Measurements from ENCODE around the gene TCL1A.

The TCL1A gene

GRCh38 chr14:95705518-95705917 lies 8.4 kb downstream of the TCL1A start:
- DNase-seq (ENCODE audit: low spot score) = no peak

- DNase-seq (ENCODE audit: low spot score) = no peak
Observed at GRCh38 chr14:95703805-95704204, 10.1 kb downstream of the TCL1A start.

- DNase-seq (ENCODE audit: low spot score) = no peak
Observed at GRCh38 chr14:95703341-95703740, 10.6 kb downstream of the TCL1A start.

- no peak for DNase-seq (ENCODE audit: low spot score)
Observed at GRCh38 chr14:95701846-95702221, 12.1 kb downstream of the TCL1A start.

GRCh38 chr14:95700221-95700976 lies 13.5 kb downstream of the TCL1A start:
- DNase-seq (ENCODE audit: low spot score) = no peak

- DNase-seq (ENCODE audit: low spot score) = no peak
Observed at GRCh38 chr14:95699412-95699811, 14.5 kb downstream of the TCL1A start.

- no peak for DNase-seq (ENCODE audit: low spot score)
Observed at GRCh38 chr14:95698287-95698686, 15.6 kb downstream of the TCL1A start.

- DNase-seq (ENCODE audit: low spot score) = no peak
Observed at GRCh38 chr14:95697764-95698163, 16.2 kb downstream of the TCL1A start.

- peak; percentile 54 for DNase-seq (ENCODE audit: low spot score)
Observed at GRCh38 chr14:95696741-95697140, 17.2 kb downstream of the TCL1A start.

- no peak for DNase-seq (ENCODE audit: low spot score)
Observed at GRCh38 chr14:95695913-95696312, 18.0 kb downstream of the TCL1A start.

- no peak for DNase-seq (ENCODE audit: low spot score)
Observed at GRCh38 chr14:95695051-95695450, 18.9 kb downstream of the TCL1A start.

GRCh38 chr14:95692109-95692508 lies 21.8 kb downstream of the TCL1A start:
- DNase-seq (ENCODE audit: low spot score) = no peak

- no peak for DNase-seq (ENCODE audit: low spot score)
Observed at GRCh38 chr14:95691591-95691990, 22.3 kb downstream of the TCL1A start.

GRCh38 chr14:95690815-95691214 lies 23.1 kb downstream of the TCL1A start:
- no peak for DNase-seq (ENCODE audit: low spot score)

- no peak for DNase-seq (ENCODE audit: low spot score)
Observed at GRCh38 chr14:95689441-95689840, 24.5 kb downstream of the TCL1A start.

- no peak for DNase-seq (ENCODE audit: low spot score)
Observed at GRCh38 chr14:95686935-95687334, 27.0 kb downstream of the TCL1A start.

- no peak for DNase-seq (ENCODE audit: low spot score)
Observed at GRCh38 chr14:95685978-95686922, 27.7 kb downstream of the TCL1A start, which contains the start of gene TCL1B. Gene TCL1B, plus strand, starts transcription at chr14:95686426. Its CDS starts 42 bp downstream, at chr14:95686468.

- peak; percentile 45 for DNase-seq (ENCODE audit: low spot score)
Observed at GRCh38 chr14:95683793-95684192, 30.1 kb downstream of the TCL1A start.

- no peak for DNase-seq (ENCODE audit: low spot score)
Observed at GRCh38 chr14:95681153-95681552, 32.8 kb downstream of the TCL1A start.

- peak; percentile 34 for DNase-seq (ENCODE audit: low spot score)
Observed at GRCh38 chr14:95679998-95680735, 33.8 kb downstream of the TCL1A start.

GRCh38 chr14:95679148-95679815 lies 34.6 kb downstream of the TCL1A start:
- no peak for DNase-seq (ENCODE audit: low spot score)
